GM21723 (cell line): Measurements from ENCODE around the gene ZNRF2.
A peak's percentile ranks its signal among the peaks of the same experiment; 100 is the strongest.

Experiments used
- ATAC-seq: cut with Tn5 transposase; IDR thresholded peaks from one replicate; pipeline ENCODE4 v1.9.1; 2021; ENCODE audit warnings: mild to moderate bottlenecking, moderate library complexity; ENCODE audit not compliant: unreplicated experiment

Gene ZNRF2

DNA sequence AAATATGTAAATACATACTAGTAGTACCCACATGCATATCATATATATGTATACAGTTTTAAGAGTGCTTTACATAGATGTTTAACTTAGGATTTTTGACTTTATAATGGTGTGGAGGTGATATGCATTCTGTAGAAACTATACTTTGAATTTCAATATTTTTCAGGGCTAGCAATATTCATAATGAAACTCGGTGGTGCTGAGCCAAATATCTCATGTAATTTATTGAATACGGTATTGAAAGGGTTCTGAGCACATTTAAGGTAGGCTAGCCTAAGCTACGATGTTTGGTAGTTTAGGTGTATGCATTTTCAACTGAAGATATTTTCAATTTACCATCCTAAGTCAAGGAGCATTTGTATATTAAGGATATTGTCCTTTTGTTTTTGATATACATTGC lies 36.0 kb downstream of the ZNRF2 start:
- ATAC-seq = no peak

DNA sequence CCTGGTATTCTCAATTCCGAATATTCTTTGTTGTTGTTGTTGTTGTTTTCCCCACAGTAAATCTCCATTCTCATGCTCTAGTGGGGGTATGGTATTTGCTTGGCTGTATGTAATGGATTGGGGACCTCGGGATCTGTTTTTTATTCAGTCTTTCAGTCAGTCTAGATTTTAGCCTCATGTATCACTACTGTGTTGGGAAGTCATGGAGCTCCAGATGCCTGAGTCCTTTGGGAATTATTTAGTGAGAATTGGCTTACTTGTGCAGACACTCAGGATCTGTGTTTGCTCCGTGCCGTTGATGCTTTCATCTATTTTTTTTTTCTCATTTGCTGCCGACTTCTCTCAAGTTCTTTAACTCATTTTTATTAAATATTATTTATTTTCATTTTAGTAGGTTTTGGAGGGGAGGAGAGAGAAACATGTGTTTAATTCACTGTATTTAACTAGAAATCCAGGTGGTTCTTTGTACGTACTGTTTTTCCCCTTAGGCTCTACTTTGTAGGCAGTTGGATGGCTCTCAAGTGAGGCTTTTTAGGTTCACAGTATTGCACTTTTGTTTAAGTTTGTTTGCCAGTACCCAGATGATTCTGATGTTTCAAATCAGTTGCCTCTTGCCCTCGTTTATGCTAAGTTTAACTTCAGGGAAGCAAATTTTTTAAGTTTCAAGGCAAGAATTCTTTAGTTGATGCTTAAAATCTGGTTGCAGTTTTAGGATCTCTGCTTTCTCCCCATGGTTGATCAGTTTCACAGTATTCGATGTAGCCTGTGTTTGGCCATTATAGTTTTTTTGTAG lies 36.9 kb downstream of the ZNRF2 start:
- ATAC-seq = no peak

DNA sequence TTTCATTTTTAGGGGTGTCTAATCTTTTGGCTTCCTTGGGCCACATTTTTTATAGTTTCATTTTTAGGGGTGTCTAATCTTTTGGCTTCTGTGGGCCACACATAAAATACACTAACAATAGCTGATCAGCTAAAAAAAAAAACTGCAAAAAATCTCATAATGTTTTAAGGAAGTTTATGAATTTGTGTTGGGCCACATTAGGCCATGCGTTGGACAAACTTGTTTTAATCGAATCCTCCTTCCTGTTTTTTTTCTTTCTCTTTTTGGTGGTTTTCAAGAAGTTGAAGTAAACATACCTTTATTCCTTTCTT lies 37.4 kb downstream of the ZNRF2 start:
- ATAC-seq = no peak

DNA sequence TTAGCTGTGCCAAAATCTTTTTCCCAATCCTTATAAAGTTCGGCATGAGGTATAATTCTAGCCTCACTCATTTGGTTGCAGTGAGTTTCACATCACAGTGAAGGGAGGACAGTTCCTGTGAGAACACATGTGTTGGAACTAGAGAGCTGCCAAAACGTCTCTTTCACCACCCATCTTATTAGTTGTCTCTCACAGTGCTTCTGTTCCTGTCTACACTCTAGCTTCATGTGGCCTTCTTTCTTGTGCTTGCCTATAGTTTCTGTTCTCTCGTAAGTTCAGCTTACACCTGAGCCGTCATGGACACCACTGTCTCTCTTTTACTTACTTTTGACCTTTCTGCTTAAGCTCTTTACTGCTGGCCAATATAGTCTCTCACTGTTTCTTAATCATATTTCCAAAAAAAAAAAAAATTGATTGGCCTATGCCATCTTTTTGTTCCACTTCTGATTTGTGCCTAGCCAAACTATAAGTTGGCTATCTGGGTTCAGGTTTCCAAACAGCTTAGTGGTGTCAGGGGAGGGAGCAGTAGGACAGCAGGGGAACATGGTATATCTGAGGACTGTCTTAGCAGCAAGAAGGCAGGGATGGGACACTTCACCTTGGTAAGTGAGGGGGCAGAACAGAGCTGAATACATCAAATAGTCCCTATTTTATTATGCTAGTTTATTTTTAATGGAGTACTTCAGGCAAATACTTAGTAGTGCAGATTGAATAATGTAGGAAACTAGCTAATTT lies 38.0 kb downstream of the ZNRF2 start:
- peak; percentile 78 for ATAC-seq

DNA sequence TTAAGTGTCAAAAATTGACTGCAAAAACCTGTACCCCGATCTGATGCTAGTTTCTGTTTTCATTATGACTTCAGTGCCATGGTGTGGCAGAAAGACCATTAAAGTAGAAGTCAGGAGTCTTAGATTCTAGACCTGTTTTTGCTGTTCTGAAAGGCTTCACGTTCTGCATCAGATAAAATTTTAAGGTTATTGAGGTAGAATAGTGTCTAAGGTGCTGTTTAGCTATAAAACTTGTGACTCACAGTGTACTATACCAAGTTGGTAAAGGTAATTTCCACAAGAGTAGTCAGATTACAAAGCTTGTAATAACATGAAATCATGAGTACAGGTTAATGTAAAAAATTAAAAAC lies 38.6 kb downstream of the ZNRF2 start:
- peak; percentile 54 for ATAC-seq

- ATAC-seq = no peak
These were observed 43.4 kb downstream of the ZNRF2 start for GRCh38 chr7:30327813-30328212.

DNA sequence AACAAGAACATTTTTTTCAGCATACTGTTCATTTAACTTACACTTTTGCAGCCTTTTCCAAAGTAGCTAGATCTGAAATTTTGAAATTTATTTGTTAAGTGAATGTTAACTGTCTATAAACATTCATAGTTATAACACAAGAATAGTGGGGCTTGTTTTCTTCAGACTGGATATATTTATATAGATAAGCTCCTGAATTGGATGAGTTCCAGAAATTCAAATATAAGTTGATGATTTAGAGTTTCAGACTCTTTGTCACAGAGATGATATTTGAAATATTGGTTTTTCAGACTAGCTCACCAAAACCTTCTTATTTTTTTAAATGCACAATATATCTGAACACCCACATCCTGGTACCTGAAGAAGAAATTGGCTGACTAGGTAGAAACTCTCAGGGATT lies 44.0 kb downstream of the ZNRF2 start:
- no peak for ATAC-seq

GRCh38 chr7:30329716-30330115 lies 45.3 kb downstream of the ZNRF2 start:
- no peak for ATAC-seq

DNA sequence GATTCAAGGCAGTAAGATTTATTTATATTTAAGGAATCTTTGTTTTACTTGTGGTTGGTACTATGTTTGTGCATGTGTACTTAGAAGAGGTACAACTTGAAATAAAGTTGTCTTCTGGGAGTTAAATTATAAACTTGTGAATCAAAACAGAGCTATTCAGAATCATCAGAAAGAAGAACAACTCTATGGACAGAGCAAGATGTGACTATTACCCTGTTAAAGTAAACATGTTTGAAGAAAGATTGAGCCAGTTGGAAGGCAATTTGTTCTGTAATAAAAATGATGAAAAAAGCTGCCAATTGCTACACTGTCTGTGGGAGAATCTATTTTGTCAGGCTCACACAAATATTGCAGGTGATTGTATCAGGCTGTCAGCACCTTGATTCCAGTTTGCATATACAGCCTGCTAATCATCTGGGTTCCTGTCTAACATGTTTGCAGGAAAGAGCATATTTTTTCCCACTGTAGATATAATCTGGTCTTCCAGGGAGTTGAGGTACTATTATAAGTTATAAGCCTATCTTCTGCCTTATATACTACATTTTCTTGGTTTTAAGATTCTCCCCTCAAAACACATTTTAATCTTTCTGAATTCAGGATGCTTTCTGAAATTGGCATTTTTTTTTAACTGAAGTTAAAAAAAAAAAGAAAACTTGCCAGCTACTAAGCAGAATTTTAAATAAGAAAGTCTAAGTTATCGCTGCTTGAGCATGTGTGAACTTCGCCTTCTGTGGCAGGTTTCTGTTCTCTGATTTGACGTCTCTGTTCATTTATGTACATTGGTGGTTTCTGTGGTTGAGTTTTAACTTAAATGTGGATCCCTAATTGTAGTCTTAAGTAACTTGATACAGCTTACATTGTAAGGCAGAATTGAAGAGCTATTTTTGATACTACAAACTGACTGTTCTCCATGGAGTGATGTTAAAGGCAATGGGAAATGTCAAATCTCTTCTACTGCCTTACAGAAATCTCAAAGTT lies 46.0 kb downstream of the ZNRF2 start:
- peak; percentile 90 for ATAC-seq

DNA sequence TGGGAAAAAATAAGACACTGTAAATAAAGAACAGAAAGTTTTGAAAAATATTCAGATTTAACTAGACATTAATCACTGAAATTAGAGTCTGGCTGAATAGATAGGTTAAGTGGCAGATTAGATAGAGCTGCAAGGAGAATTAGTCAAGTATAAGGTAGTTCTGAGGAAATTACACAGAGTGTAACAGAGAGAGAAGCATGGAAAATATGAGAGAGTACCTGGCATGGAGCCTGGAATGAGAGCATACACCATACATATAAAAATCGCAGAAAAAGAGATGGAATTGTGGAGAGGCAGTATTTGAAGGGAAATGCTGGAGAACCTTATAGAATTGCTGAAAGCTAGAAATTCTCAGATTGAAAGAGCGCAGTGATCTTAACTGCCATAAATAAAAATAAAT lies 46.9 kb downstream of the ZNRF2 start:
- ATAC-seq = no peak

DNA sequence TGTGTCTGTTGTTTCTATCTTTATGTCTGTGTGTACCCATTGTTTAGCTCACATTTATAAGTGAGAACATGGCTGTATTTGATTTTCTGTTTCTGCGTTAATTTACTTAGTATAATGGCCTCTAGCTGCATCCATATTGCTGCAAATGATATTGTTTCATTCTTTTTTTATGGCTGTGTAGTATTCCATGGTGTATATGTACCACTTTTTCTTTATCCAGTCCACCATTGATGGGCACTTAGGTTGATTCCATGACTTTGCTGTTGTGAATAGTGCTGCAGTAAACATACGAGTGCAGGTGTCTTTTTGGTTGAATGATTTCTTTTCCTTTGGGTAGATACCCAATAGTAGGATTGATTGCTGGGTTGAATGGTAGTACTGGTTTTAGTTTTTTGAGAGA lies 48.2 kb downstream of the ZNRF2 start:
- no peak for ATAC-seq

DNA sequence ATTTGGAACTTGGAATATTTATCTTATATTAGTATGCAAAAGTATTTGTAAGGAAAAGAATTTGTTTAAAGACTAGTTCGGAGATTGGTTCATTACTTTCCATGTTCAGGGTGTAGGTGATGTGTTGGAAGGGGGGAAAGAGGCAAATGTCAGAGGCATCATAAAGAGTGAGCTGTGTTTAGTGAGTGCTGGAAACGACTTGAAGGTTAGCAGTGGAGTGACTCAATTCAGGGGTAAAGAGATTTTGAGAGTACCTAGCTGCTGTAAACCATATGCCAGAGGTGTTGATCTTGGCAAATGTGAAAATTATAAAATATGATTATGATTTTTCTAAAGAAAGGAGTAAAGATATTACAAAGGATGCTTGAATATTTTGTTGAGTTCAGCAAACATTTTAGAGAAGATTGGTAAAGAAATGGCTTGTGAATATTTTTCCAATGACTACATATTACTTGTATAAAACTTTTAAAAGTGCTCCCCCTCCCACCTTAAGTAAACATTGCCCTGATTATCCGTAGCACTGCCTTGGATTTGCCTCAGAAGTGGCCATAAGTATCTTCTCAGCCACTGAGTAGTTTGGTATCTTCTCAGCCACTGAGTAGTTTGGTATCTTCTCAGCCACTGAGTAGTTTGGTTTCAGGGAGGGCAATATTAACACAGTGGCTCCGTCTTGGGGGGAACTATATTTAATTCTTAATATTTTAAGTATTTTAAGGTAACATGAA lies 51.5 kb downstream of the ZNRF2 start:
- no peak for ATAC-seq

DNA sequence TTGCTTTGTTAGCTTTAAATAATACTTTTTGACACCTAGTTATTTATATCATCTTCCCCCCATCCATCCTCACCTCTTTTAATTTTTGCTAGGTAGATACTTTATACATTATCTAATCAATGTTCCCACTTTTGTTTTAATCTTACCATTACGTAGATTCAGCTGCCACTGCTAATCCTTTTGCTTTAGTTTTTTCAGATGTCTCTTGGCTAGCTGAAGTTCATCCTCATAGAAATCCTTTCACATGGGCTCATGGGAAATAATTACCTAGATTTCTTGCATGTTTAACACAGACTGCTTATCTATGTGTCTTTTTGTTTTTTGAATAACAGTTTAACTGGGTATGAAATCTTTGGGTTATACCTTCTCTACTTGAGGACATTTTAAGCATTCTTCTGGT lies 60.1 kb downstream of the ZNRF2 start:
- ATAC-seq = no peak

- peak; percentile 27 for ATAC-seq
These were observed 63.1 kb downstream of the ZNRF2 start for GRCh38 chr7:30347226-30348082.

DNA sequence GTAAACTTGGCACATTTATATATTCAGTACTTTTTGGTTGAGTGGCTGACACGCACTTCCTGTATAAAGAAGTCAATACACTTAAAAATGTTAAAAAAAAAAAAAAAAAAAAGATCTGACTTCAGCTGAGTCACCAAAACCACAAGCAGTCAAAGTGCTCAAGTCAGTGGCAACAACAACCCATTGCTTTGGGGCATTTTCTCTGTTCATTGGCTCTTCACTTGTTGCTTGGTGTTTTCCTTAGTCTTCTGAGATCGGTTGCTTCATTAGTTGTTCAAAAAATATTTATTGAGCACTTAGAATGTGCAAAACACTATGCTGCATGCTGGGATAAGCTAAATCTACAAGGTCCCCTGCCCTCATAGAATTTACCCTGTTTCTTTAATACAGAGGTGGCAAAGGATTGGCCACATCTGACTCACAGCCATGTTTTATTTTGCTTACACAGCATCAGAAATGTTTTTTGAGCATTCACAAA lies 63.7 kb downstream of the ZNRF2 start:
- peak; percentile 84 for ATAC-seq

GRCh38 chr7:30349170-30349569 lies 64.8 kb downstream of the ZNRF2 start:
- no peak for ATAC-seq

- no peak for ATAC-seq
These were observed 65.4 kb downstream of the ZNRF2 start for GRCh38 chr7:30349816-30350215.

DNA sequence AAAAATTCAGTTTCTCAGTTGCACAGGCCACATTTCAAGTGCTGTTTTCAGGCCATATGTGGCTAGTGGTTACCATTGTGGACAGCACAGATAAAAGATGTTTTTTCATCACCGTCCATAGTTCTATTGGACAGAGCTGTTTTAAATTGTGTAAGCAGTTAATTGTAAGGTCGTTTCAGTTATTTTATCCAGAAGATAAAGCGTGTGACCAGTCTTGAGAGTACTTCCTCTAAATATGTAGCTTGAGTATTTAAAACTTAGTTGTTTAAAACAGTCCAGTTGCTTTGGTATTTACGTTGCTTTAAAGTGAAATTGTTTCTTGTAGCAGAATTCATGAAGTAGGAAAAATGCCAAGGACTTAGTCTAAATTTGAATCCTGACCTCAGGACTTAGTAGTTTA lies 66.9 kb downstream of the ZNRF2 start:
- no peak for ATAC-seq

DNA sequence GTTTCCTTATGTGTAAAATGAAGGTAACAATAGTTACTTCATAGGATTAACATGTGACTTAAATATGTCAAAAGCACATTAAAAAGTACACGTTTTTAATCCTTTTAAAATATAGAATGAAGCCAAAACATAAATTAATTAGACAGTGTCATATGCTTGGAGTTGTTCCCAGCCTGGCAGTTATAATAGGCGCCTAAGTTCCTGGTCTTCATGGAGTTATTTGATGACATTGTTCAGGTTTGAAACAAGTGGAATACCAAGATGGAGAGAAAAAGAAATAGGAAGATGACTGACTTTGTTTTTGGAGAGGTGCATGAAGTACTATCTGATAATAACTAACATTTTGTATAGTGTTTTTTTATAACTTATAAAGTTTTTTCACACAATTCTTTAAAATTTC lies 67.3 kb downstream of the ZNRF2 start:
- no peak for ATAC-seq

- ATAC-seq = no peak
These were observed 67.8 kb downstream of the ZNRF2 start for GRCh38 chr7:30352169-30352568.
